Spleen (tissue), 13 donors: Measurements from ENCODE around the gene KLK15. TPM values are rescaled to one million over a fixed set of nuclear protein-coding genes. Genes with fewer than 3 reads are reported as not detected.

Experiments
- DNase-seq: peaks from one replicate; pipeline ENCODE4 v3.0.0-alpha.2; 2020
- H3K27ac ChIP-seq, 8 donors: fragments of 200-600 bp; sonication (generic) in 7 of 8; 1 replicate in 4 of 8; 2 replicates in 4 of 8; pipeline versions ENCODE4 v1.5.0 to v1.8.0; 2016 to 2021; ENCODE audit warnings: inconsistent platforms in 4 of 8, mild to moderate bottlenecking in 4 of 8, moderate library complexity in 1 of 8
- H3K27me3 ChIP-seq, 7 donors: fragments of 200-600 bp; sonication (generic) in 6 of 7; replicated peaks in 1 of 7; 1 replicate in 4 of 7; 2 replicates in 3 of 7; pipeline versions ENCODE4 v1.5.0 to v1.8.0; 2016 to 2021; ENCODE audit warnings: inconsistent platforms in 3 of 7, mild to moderate bottlenecking in 1 of 7
- H3K36me3 ChIP-seq, 6 donors: fragments of 200-600 bp; sonication (generic) in 5 of 6; 1 replicate in 4 of 6; 2 replicates in 2 of 6; pipeline versions ENCODE4 v1.5.0 to v1.8.0; 2016 to 2021; ENCODE audit warnings: inconsistent platforms in 2 of 6
- H3K4me1 ChIP-seq, 6 donors: fragments of 200-600 bp; sonication (generic) in 5 of 6; 1 replicate in 3 of 6; 2 replicates in 3 of 6; pipeline versions ENCODE4 v1.5.0 to v1.8.0; 2016 to 2021; ENCODE audit warnings: inconsistent platforms in 3 of 6
- H3K4me3 ChIP-seq, 8 donors: fragments of 200-600 bp; sonication (generic) in 7 of 8; 1 replicate in 4 of 8; 2 replicates in 4 of 8; pipeline versions ENCODE4 v1.5.0 to v1.8.0; 2016 to 2021; ENCODE audit warnings: inconsistent platforms in 4 of 8, mild to moderate bottlenecking in 4 of 8, moderate library complexity in 2 of 8
- H3K9me3 ChIP-seq, 8 donors: fragments of 200-600 bp; sonication (generic) in 7 of 8; 1 replicate in 4 of 8; 2 replicates in 4 of 8; pipeline versions ENCODE4 v1.5.0 to v1.8.0; 2016 to 2021; ENCODE audit warnings: inconsistent platforms in 4 of 8
- CTCF ChIP-seq, 11 experiments: fragments of 200-600 bp in 7 of 11; fragments of 450-650 bp in 4 of 11; sonication (generic) in 4 of 11; IDR thresholded peaks in 8 of 11; conservative IDR thresholded peaks in 3 of 11; 1 replicate in 7 of 11; 2 replicates in 4 of 11; pipeline versions ENCODE4 v1.4.0 to v1.8.0; 2016 to 2021; ENCODE audit warnings: antibody characterized with exemption in 11 of 11, inconsistent platforms in 4 of 11, mild to moderate bottlenecking in 1 of 11
- POLR2A ChIP-seq, 3 donors: fragments of 450-650 bp; IDR thresholded peaks; one replicate each; pipeline ENCODE4 v1.5.1; 2017; ENCODE audit warnings: antibody characterized with exemption in 3 of 3, mild to moderate bottlenecking in 1 of 3
- POLR2AphosphoS5 ChIP-seq, 3 donors: sonication (generic); formaldehyde crosslinking; IDR thresholded peaks; one replicate each; pipeline ENCODE4 v1.5.1; 2017; ENCODE audit warnings: antibody characterized with exemption in 3 of 3
- WGBS, 5 donors: extraction: QIAGEN DNeasy Blood & Tissue Kit in 3 of 5; methylation state at CpG; one replicate each; pipeline versions ENCODE4 v1.1.5 to v1.1.7; 2013 to 2018; 5-methylcytosine and 5-hydroxymethylcytosine counted together
- intact Hi-C: fragments of 100-400 bp; cut with DNase I; formaldehyde crosslinking; loops from one replicate; pipeline ENCODE4 v1.15.0; 2023; ENCODE audit warnings: low total_unique reads
- long read RNA-seq, 2 donors: transcript quantifications; one replicate each; lab custom pipeline, GENCODE V29; 2026
- polyA plus RNA-seq, 3 donors: library from polyadenylated mRNA; stranded (reverse); fragments of 200-250 nt; gene quantifications; one replicate each; pipeline ENCODE4 v1.2.1, GENCODE V29; 2013
- total RNA-seq, 7 donors: library from RNA; depleted of rRNA in 3 of 7; stranded (reverse); fragments of >200 nt in 3 of 7; fragmentation: NEBNext Ultra II Directional in 4 of 7; extraction: Animal tissue kit (Norgen Biotek cat#: 25700) in 4 of 7; gene quantifications; one replicate each; pipeline versions ENCODE4 v1.1.0 to v1.2.1, GENCODE V29; 2016 to 2021
- donor health status: healthy with polysubstance abuse.
- donor health status: DM: no; HTN: no; CAD: no; lungs with moderate emphysema.
- donor health status: DM: no; HTN: no; CAD: no.
- donor health status: Bipolar disorder and iron deficiency.
- donor health status: healthy.
- donor health status: DM: no; HTN: no; CAD: no.
- donor health status: DM: yes; HTN: yes; CAD: no.

Gene KLK15
- total RNA-seq: not detected
- polyA plus RNA-seq: under 1 TPM in 2 of 3 donors, not detected in 1; 0.07 to 0.13 TPM
- long read RNA-seq, donor 1: 0 reads
- long read RNA-seq, donor 2: 0 reads

- no peak within 1 kb of the TSS for H3K27ac ChIP-seq
- TF ChIP-seq POLR2A (IDR thresholded peaks at IDR 0.05) (no peak), CTCF (IDR thresholded peaks at IDR 0.05 in 8 of 11, conservative IDR thresholded peaks at IDR 0.05 in 3 of 11) (no peak), POLR2AphosphoS5 (IDR thresholded peaks at IDR 0.05) (no peak)
These were observed at the start of gene KLK15 for GRCh38 chr19:50833117-50833801. TSS of gene KLK15 (minus strand) at chr19:50833574. CDS start at chr19:50831492, 2,082 bp downstream.

GRCh38 chr19:50882188-50882587 lies 48.8 kb upstream of the KLK15 start:
- Histone ChIP-seq H3K4me3 (no peak overlapping the region), H3K27ac (no peak overlapping the region), H3K4me1 (no peaks in the 10 kb centered on the region), H3K9me3 (no peaks in the 10 kb centered on the region), H3K36me3 (no peaks in the 10 kb centered on the region), H3K27me3 (peaks cover 0 to 58% (median 0%) of the 10 kb centered on the region in 7 donors)
- no peak for DNase-seq
- no peak for TF ChIP-seq POLR2A (IDR thresholded peaks at IDR 0.05)
- no peak for TF ChIP-seq CTCF (IDR thresholded peaks at IDR 0.05 in 8 of 11, conservative IDR thresholded peaks at IDR 0.05 in 3 of 11)
- no peak for TF ChIP-seq POLR2AphosphoS5 (IDR thresholded peaks at IDR 0.05)
- intact Hi-C loops: no loop called here
- WGBS, 5 donors: 50 to 59% (median 55%) methylated on average over 3 of the region's 3 CpGs

More at GRCh38 chr19:50833117-50833801, at the start of gene KLK15:
- intact Hi-C loops: no loop called here
- no peaks in the 10 kb centered on the region for H3K9me3 ChIP-seq
- peaks cover 0 to 17% (median 10%) of the 10 kb centered on the region in 6 donors for H3K4me1 ChIP-seq
- no peak within 1 kb of the TSS for H3K4me3 ChIP-seq
- peaks cover 0 to 87% (median 14%) of the 10 kb centered on the region in 7 donors for H3K27me3 ChIP-seq
- DNase-seq: peak; percentile 36
- 50 to 73% (median 64%) methylated on average over 8 of the region's 8 CpGs for WGBS, 5 donors
- H3K36me3 ChIP-seq: no peaks in the 10 kb centered on the region

- Histone ChIP-seq H3K27ac (no peak overlapping the region), H3K27me3 (peaks cover 0 to 76% (median 0%) of the 10 kb centered on the region in 7 donors), H3K36me3 (no peaks in the 10 kb centered on the region), H3K4me1 (peaks cover 0 to 12% (median 0%) of the 10 kb centered on the region in 6 donors), H3K9me3 (no peaks in the 10 kb centered on the region), H3K4me3 (no peak overlapping the region)
- TF ChIP-seq POLR2AphosphoS5 (IDR thresholded peaks at IDR 0.05): no peak
- no peak for TF ChIP-seq POLR2A (IDR thresholded peaks at IDR 0.05)
- no peak for TF ChIP-seq CTCF (IDR thresholded peaks at IDR 0.05 in 8 of 11, conservative IDR thresholded peaks at IDR 0.05 in 3 of 11)
- no peak for DNase-seq
- intact Hi-C loops: no loop called here
- WGBS, 5 donors: 77 to 86% (median 80%) methylated on average over 5 of the region's 5 CpGs
These were observed 46.9 kb upstream of the KLK15 start for GRCh38 chr19:50880241-50880640.

GRCh38 chr19:50878851-50879250 lies 45.5 kb upstream of the KLK15 start:
- no peak for DNase-seq
- Histone ChIP-seq H3K4me1 (peaks cover 0 to 12% (median 0%) of the 10 kb centered on the region in 6 donors), H3K4me3 (no peak overlapping the region), H3K27ac (no peak overlapping the region), H3K36me3 (no peaks in the 10 kb centered on the region), H3K9me3 (no peaks in the 10 kb centered on the region), H3K27me3 (peaks cover 0 to 81% (median 0%) of the 10 kb centered on the region in 7 donors)
- WGBS, 5 donors: 46 to 75% (median 60%) methylated on average over 5 of the region's 5 CpGs
- TF ChIP-seq CTCF (IDR thresholded peaks at IDR 0.05 in 8 of 11, conservative IDR thresholded peaks at IDR 0.05 in 3 of 11): no peak
- no peak for TF ChIP-seq POLR2A (IDR thresholded peaks at IDR 0.05)
- no peak for TF ChIP-seq POLR2AphosphoS5 (IDR thresholded peaks at IDR 0.05)
- intact Hi-C loops: no loop called here
